Fibroblast of pulmonary artery (primary cell): ENCODE results near the gene TSEN2.

Experiments
- DNase-seq: peaks from one replicate; pipeline ENCODE4 v3.0.0-alpha.2; 2010; ENCODE audit warnings: low read depth
- H3K4me3 ChIP-seq: replicated peaks from 2 replicates; pipeline ENCODE4 v1.5.1; 2011; ENCODE audit warnings: low read depth, mild to moderate bottlenecking, control low read depth, low read length, moderate library complexity
- TF ChIP-seq, protein P1 (sequence below): IDR thresholded peaks from 2 replicates; pipeline ENCODE4 v1.5.1; 2011; ENCODE audit warnings: mild to moderate bottlenecking, control low read depth, low read length, inconsistent platforms; ENCODE audit errors: missing control alignments

Gene TSEN2

DNA sequence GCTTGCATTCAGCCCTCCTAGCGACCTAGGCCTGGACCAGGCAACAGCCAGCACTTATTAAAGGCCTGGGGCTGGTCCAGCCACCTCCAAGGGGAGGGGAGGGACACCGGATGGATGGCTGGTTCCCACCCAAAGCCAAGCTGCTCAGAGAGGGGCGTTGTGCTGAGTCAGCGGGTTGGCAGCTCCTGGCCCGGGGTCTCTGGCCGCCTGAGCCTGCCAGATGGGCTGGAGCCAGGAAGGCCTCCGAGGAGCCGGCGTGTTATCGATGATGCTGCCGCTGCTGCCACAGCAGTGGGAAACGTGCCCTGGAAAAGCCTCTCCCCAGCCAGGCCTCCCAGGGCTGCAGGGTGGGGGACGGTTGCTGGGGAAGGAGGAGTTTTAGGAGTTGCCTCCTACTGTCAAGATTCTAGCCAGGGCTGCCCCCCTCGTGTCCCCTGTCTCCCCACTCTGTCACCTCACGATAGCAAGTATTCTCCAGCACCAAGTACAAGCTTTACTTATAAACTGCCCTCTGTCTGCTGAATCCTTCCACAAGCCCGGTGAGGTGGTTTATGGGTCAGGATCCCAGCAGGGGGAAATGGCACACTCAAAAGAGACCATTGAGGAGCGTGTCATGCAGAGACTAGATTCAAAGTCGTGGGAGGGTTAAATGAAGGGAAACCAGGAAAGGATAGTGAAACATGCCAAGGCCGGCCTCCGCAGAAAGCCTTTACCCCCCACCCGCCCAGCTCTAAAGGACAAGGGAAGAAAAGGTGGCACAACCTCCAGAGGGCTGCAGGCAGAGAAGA, 43.2 kb upstream of the TSEN2 start:
- no peak overlapping the region for H3K4me3 ChIP-seq
- TF ChIP-seq, protein P1, sequence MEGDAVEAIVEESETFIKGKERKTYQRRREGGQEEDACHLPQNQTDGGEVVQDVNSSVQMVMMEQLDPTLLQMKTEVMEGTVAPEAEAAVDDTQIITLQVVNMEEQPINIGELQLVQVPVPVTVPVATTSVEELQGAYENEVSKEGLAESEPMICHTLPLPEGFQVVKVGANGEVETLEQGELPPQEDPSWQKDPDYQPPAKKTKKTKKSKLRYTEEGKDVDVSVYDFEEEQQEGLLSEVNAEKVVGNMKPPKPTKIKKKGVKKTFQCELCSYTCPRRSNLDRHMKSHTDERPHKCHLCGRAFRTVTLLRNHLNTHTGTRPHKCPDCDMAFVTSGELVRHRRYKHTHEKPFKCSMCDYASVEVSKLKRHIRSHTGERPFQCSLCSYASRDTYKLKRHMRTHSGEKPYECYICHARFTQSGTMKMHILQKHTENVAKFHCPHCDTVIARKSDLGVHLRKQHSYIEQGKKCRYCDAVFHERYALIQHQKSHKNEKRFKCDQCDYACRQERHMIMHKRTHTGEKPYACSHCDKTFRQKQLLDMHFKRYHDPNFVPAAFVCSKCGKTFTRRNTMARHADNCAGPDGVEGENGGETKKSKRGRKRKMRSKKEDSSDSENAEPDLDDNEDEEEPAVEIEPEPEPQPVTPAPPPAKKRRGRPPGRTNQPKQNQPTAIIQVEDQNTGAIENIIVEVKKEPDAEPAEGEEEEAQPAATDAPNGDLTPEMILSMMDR = no peak
- peak; percentile 90 for DNase-seq

DNA sequence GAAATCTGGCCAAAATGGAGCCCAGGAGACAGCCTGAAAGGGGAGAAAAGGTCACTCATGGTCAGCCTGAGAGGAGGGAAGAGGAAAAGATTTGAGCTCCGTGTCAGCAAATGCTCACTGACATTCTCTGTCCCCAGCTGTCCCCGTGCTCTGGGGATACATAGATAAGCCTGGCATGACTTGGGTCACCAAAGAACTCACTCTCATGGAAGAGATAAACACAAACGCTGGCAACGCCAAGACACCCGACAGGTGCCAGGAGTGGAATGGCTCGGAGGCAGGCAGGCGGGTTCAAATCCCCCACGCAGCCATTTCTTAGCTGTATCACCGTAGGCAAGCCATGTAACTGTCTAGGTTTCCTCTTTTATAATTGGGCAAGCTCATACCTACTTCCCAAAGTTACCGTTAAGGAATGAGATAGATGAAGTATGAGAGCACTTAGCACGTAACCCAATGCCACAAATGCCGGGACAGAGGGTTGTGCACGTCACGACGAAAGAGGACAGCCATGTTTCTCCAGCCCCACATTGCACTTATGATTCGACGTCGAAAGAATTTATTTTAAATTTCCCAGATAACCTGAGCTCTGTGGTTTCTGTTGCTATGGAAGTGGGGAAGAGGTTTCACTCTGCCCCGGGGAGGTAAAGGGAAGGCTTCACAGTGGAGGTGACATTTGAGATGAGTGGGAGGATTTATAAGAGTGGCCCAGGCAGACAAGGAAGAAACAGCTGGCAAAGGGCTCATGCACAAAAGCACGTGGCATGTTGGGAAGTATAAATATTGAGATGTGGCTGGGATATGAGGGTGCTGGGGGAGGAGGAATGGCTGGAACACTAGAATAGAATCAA, 41.4 kb upstream of the TSEN2 start:
- DNase-seq = no peak
- TF ChIP-seq, protein P1 = no peak
- no peak overlapping the region for H3K4me3 ChIP-seq

- H3K4me3 ChIP-seq = no peak overlapping the region
- no peak for DNase-seq
- TF ChIP-seq, protein P1 = no peak
Measured at GRCh38 chr3:12443781-12444522, 40.3 kb upstream of the TSEN2 start.

DNA sequence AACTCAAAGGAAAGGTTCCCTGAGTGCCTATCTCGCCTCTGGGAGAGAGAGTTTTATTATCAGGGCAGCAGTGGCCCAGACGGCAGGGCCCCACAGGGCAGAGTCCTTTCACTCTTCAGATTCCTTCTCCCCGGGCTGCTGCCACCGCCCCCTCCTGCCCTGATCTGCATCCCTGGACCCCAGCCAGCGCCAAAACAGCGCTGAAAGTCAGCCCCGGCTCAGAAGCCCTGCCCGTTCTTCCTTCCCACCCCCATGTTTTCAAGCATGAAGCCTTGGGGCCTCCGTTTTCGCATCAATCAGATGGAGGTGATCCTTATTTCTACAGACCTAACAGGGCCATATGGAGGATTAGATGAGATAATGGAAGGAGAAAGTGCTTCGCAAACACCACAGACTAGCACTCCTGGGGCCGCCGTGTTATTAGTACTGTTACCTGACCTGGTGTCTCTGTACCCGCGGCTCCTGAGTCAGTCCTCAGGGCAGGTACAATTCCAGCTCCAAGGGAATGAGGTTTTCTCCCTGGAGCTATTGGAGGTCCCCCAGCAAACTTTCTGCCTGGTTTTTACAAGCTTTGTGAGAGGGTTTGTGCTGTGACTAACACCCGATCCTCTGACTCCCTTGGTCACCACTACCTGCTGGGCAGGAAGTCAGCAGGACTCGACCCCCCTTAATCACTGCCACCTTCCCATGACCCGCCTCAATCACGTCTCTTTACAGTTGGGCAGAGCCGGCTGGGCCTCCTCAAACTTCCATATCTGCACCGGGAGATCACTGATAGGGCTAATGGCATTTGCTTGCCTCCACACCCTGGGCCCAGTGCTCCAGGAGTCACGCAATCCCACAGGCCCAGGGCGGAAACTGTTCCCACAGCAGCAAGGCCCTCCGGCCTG, 39.5 kb upstream of the TSEN2 start:
- no peak for DNase-seq
- TF ChIP-seq, protein P1 = no peak
- H3K4me3 ChIP-seq = no peak overlapping the region

- no peak overlapping the region for H3K4me3 ChIP-seq
- DNase-seq = no peak
Measured at GRCh38 chr3:12445523-12446240, 38.6 kb upstream of the TSEN2 start.

More at GRCh38 chr3:12445523-12446240, 38.6 kb upstream of the TSEN2 start:
- TF ChIP-seq, protein P1 = no peak
